HCT116 (cell line): ENCODE data around the gene LSM10. TPM values are rescaled to one million over a fixed set of nuclear protein-coding genes. Genes with fewer than 3 reads are reported as not detected.

Experiments used
- ATAC-seq: fragments of 200-7000 bp; cut with Tn5 transposase; 2 replicates; pipeline ENCODE4 v1.9.1; 2020; ENCODE audit warnings: mild to moderate bottlenecking, moderate library complexity
- BruUV-seq: library from RNA; stranded (reverse); fragments of 400-500 nt; replicated peaks from 2 replicates; lab custom pipeline; 2021; lab: Mats Ljungman, UMichigan
- CTCF ChIA-PET: fragments of 300-600 bp; sonication (Branson Sonifier 250); formaldehyde crosslinking; loops from one replicate; lab custom pipeline; 2021; ENCODE audit warnings: antibody characterized with exemption; lab: Charles Lee
- POLR2A ChIA-PET: fragments of 300-600, 350-600 bp; sonication (Branson Sonifier 250); formaldehyde crosslinking; loops from one replicate; lab custom pipeline; 2021; ENCODE audit warnings: antibody characterized with exemption; lab: Charles Lee
- RAD21 ChIA-PET, 2 experiments: fragments of 300-600 bp; sonication (Branson Sonifier 250); formaldehyde crosslinking; loops; one replicate each; lab custom pipeline; 2023; ENCODE audit warnings: low total read pairs in 2 of 2; ENCODE audit not compliant: uncharacterized antibody in 2 of 2, unreplicated experiment in 2 of 2, low non-redundant PET in 1 of 2; lab: Charles Lee
- DNase-seq: peaks from one replicate; pipeline ENCODE4 v3.0.0-alpha.2; 2010; ENCODE audit warnings: low read depth, low spot score
- H2AFZ ChIP-seq: fragments of 200-600 bp; shearing (Covaris generic), sonication (generic); 2 replicates; pipeline ENCODE4 v1.6.1; 2017; ENCODE audit warnings: low read depth, mixed run types, mixed read lengths, antibody characterized with exemption, low read length; ENCODE audit not compliant: poor library complexity, severe bottlenecking
- H3K27ac ChIP-seq: 2 replicates; pipeline ENCODE4 v1.5.1; 2012; ENCODE audit warnings: low read depth, low read length
- H3K27me3 ChIP-seq: fragments of 200-600 bp; sonication (generic); 2 replicates; pipeline ENCODE4 v1.6.1; 2016; ENCODE audit warnings: mixed run types, low read length, mixed read lengths; ENCODE audit not compliant: insufficient read depth
- H3K36me3 ChIP-seq, 2 experiments: fragments of 200-500 bp in 1 of 2; fragments of 200-600 bp in 1 of 2; sonication (Bioruptor generic) in 1 of 2; sonication (generic) in 1 of 2; 2 replicates each; pipeline versions ENCODE4 v1.5.1 to v1.6.1; 2014 to 2016; ENCODE audit warnings: low read length in 2 of 2, inconsistent platforms in 1 of 2, mixed read lengths in 1 of 2, mixed run types in 1 of 2; ENCODE audit not compliant: insufficient read depth in 2 of 2, control insufficient read depth in 1 of 2
- H3K4me1 ChIP-seq, 2 experiments: fragments of 200-600 bp in 1 of 2; sonication (generic) in 1 of 2; 2 replicates each; pipeline versions ENCODE4 v1.5.1 to v1.6.1; 2012 to 2017; ENCODE audit warnings: low read length in 2 of 2, inconsistent platforms in 1 of 2, mild to moderate bottlenecking in 1 of 2, mixed read lengths in 1 of 2, mixed run types in 1 of 2, moderate library complexity in 1 of 2; ENCODE audit not compliant: insufficient read depth in 2 of 2, control insufficient read depth in 1 of 2
- H3K4me2 ChIP-seq: fragments of 200-600 bp; sonication (generic); 2 replicates; pipeline ENCODE4 v1.6.1; 2017; ENCODE audit warnings: mixed run types, low read length, mixed read lengths
- H3K4me3 ChIP-seq, 2 experiments: fragments of 200-600 bp in 1 of 2; sonication (generic) in 1 of 2; replicated peaks in 1 of 2; 2 replicates each; pipeline ENCODE4 v1.5.1; 2011 to 2016; ENCODE audit warnings: low read length in 2 of 2, control low read depth in 1 of 2, low read depth in 1 of 2, mild to moderate bottlenecking in 1 of 2, mixed read lengths in 1 of 2, mixed run types in 1 of 2
- H3K79me2 ChIP-seq: fragments of 200-600 bp; sonication (generic); 2 replicates; pipeline ENCODE4 v1.6.1; 2017; ENCODE audit warnings: mild to moderate bottlenecking, mixed run types, low read length, moderate library complexity, mixed read lengths; ENCODE audit not compliant: insufficient read depth
- H3K9ac ChIP-seq: fragments of 200-600 bp; sonication (generic); 2 replicates; pipeline ENCODE4 v1.6.1; 2016; ENCODE audit warnings: low read length, mixed read lengths
- H3K9me2 ChIP-seq: fragments of 200-600 bp; sonication (generic), shearing (Covaris generic); 2 replicates; pipeline ENCODE4 v1.6.1; 2017; ENCODE audit warnings: mixed run types, mild to moderate bottlenecking, moderate library complexity; ENCODE audit not compliant: insufficient read depth
- H3K9me3 ChIP-seq, 2 experiments: fragments of 200-500 bp in 1 of 2; fragments of 200-600 bp in 1 of 2; sonication (Bioruptor generic) in 1 of 2; sonication (generic) in 1 of 2; 2 replicates each; pipeline ENCODE4 v1.6.1; 2014 to 2017; ENCODE audit warnings: low read length in 2 of 2, mixed read lengths in 2 of 2, inconsistent platforms in 1 of 2, low read depth in 1 of 2, mild to moderate bottlenecking in 1 of 2, mixed run types in 1 of 2, moderate library complexity in 1 of 2; ENCODE audit not compliant: control insufficient read depth in 1 of 2, insufficient read depth in 1 of 2
- H4K20me1 ChIP-seq: fragments of 200-600 bp; sonication (generic), shearing (Covaris generic); 2 replicates; pipeline ENCODE4 v1.6.1; 2017; ENCODE audit warnings: mixed run types, mild to moderate bottlenecking, moderate library complexity; ENCODE audit not compliant: insufficient read depth
- CTCF ChIP-seq, 3 experiments: fragments of 200-600 bp in 1 of 3; sonication (generic) in 1 of 3; IDR thresholded peaks in 2 of 3; conservative IDR thresholded peaks in 1 of 3; 2 replicates each; pipeline ENCODE4 v1.5.1; 2012 to 2017; ENCODE audit warnings: low read depth in 2 of 3, low read length in 2 of 3, antibody characterized with exemption in 1 of 3, borderline replicate concordance in 1 of 3, control low read depth in 1 of 3, mild to moderate bottlenecking in 1 of 3, mixed read lengths in 1 of 3, mixed run types in 1 of 3, moderate library complexity in 1 of 3; ENCODE audit not compliant: insufficient read depth in 1 of 3
- ELF1 ChIP-seq: IDR thresholded peaks from 2 replicates; pipeline ENCODE4 v1.6.1; 2012; ENCODE audit warnings: low read depth, borderline replicate concordance
- EZH2 ChIP-seq: fragments of 200-600 bp; sonication (generic); IDR thresholded peaks from 2 replicates; pipeline ENCODE4 v1.6.1; 2017; ENCODE audit warnings: antibody characterized with exemption, mixed run types
- EZH2phosphoT487 ChIP-seq: fragments of 200-600 bp; IDR thresholded peaks from 2 replicates; pipeline ENCODE4 v1.6.1; 2018; ENCODE audit warnings: antibody characterized with exemption, borderline replicate concordance
- JUND ChIP-seq: IDR thresholded peaks from 2 replicates; pipeline ENCODE4 v1.6.1; 2012
- POLR2AphosphoS5 ChIP-seq: IDR thresholded peaks from 2 replicates; pipeline ENCODE4 v1.6.1; 2011; ENCODE audit warnings: mild to moderate bottlenecking, low read depth, low read length, moderate library complexity
- TCF7L2 ChIP-seq: IDR thresholded peaks from 2 replicates; pipeline ENCODE4 v1.7.0; 2011; ENCODE audit warnings: borderline replicate concordance, inconsistent platforms; ENCODE audit not compliant: insufficient read depth, insufficient read length; ENCODE audit errors: extremely low read depth
- YY1 ChIP-seq: IDR thresholded peaks from 2 replicates; pipeline ENCODE4 v1.6.1; 2011; ENCODE audit warnings: low read length, low read depth, moderate library complexity, mild to moderate bottlenecking; ENCODE audit not compliant: insufficient replicate concordance; ENCODE audit errors: extremely low read depth
- intact Hi-C: fragments of 100-400 bp; cut with micrococcal nuclease; formaldehyde crosslinking; loops from 2 replicates; pipeline ENCODE4 v1.10.0; 2022
- total RNA-seq: library from RNA; stranded (reverse); gene quantifications from one replicate; pipeline ENCODE4 v1.2.1, GENCODE V29; 2021; ENCODE audit not compliant: unreplicated experiment
- TF ChIP-seq, protein P1 (sequence below): IDR thresholded peaks from 2 replicates; pipeline ENCODE4 v1.6.1; 2012
- TF ChIP-seq, protein P2 (sequence below): IDR thresholded peaks from 2 replicates; pipeline ENCODE4 v1.6.1; 2011; ENCODE audit warnings: mild to moderate bottlenecking, low read length, moderate library complexity; ENCODE audit not compliant: insufficient replicate concordance; ENCODE audit errors: extremely low read depth

The LSM10 gene
- total RNA-seq, 1 experiment from 2014 or later, result 49.5 TPM

DNA sequence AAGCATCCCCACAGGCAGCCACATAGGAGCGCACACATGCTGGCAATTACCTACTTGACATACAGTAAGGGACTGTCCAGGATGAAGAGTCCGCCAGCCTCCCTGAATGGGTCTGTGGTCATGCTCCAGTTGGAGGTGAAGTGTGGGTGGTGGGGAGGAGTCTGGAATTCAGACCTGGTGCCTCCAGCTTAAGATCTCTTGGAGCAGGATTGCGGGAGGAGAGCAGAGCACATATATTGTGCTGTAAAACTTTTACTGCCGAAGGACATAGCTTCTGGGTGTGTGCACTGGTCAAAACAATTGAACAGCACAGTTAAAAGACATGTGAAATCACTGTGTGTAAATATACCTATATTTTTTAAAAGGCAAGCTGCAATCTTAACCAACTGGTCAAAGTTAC lies 29.9 kb downstream of the LSM10 start (continued):
- TF ChIP-seq, protein P1, sequence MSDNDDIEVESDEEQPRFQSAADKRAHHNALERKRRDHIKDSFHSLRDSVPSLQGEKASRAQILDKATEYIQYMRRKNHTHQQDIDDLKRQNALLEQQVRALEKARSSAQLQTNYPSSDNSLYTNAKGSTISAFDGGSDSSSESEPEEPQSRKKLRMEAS, result no peak
- no peak for TF ChIP-seq POLR2AphosphoS5
- TF ChIP-seq EZH2phosphoT487, result no peak
- no peak for TF ChIP-seq CTCF (IDR thresholded peaks at IDR 0.05 in 2 of 3, conservative IDR thresholded peaks at IDR 0.05 in 1 of 3; ENCODE audit: borderline replicate concordance in 1 of 3, insufficient read depth in 1 of 3, low read depth in 2 of 3, low read length in 2 of 3)
- TF ChIP-seq TCF7L2, result no peak
- no peak for TF ChIP-seq YY1
- no peak for TF ChIP-seq EZH2
- TF ChIP-seq, all 23 proteins: peak for 0

DNA sequence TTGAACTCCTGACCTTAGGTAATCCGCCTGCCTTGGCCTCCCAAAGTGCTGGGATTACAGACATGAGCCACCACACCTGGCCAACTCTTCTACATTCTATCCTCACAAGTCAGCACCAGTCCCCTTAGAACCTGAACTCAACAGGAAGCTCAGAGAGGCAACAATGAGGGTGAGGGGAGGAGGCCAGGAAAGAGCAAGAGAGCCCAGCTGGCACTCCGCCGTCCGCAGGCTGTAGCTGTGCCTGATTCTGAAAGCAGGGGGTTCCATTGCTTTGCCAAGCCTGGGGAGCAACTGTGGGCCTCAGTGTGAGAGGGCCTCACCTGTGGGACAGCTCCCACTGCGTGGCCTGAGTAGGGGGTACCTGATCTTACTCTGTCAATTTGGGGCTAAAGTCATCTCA lies 30.6 kb downstream of the LSM10 start:
- Histone ChIP-seq H3K9me2 (no peaks in the 10 kb centered on the region), H3K27ac (no peak overlapping the region), H3K9me3 (no peaks in the 10 kb centered on the region), H3K36me3 (peaks cover 0 to 10% of the 10 kb centered on the region in 2 experiments; a peak in 1 of 4 replicates), H4K20me1 (no peaks in the 10 kb centered on the region), H3K79me2 (peaks cover 48% of the 10 kb centered on the region), H3K4me3 (no peak overlapping the region), H3K9ac (no peak overlapping the region), H3K27me3 (no peaks in the 10 kb centered on the region), H2AFZ (no peak overlapping the region), H3K4me2 (no peak overlapping the region), H3K4me1 (peaks cover 13 to 25% of the 10 kb centered on the region in 2 experiments)
- ChIA-PET RAD21 (no interaction called here), POLR2A (no interaction called here), CTCF (no interaction called here)
- ATAC-seq (no peak), DNase-seq (no peak)
- no TSS peak for BruUV-seq
- intact Hi-C loops, result loop anchor here (5.0 kb wide), 1 partner anchor 270 kb away; no protein-coding TSS in a partner anchor
- TF ChIP-seq, protein P2, sequence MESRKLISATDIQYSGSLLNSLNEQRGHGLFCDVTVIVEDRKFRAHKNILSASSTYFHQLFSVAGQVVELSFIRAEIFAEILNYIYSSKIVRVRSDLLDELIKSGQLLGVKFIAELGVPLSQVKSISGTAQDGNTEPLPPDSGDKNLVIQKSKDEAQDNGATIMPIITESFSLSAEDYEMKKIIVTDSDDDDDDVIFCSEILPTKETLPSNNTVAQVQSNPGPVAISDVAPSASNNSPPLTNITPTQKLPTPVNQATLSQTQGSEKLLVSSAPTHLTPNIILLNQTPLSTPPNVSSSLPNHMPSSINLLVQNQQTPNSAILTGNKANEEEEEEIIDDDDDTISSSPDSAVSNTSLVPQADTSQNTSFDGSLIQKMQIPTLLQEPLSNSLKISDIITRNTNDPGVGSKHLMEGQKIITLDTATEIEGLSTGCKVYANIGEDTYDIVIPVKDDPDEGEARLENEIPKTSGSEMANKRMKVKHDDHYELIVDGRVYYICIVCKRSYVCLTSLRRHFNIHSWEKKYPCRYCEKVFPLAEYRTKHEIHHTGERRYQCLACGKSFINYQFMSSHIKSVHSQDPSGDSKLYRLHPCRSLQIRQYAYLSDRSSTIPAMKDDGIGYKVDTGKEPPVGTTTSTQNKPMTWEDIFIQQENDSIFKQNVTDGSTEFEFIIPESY, result no peak
- TF ChIP-seq JUND, result no peak
- no peak for TF ChIP-seq YY1
- no peak for TF ChIP-seq ELF1
